Neuronal stem cell (in vitro differentiated cells): Measurements from ENCODE around the gene AOX1.

Experiments
- DNase-seq: peaks from one replicate; pipeline ENCODE4 v3.0.0-alpha.2; 2013; ENCODE audit warnings: low spot score
- H2AFZ ChIP-seq: one replicate; pipeline ENCODE4 v1.6.1; 2013; ENCODE audit warnings: mild to moderate bottlenecking, low read length, inconsistent platforms
- H2AK5ac ChIP-seq: 2 replicates; pipeline ENCODE4 v1.6.1; 2013; ENCODE audit warnings: low read depth, mild to moderate bottlenecking, inconsistent platforms, low read length, moderate library complexity, mixed read lengths
- H2BK120ac ChIP-seq: 2 replicates; pipeline ENCODE4 v1.6.1; 2013; ENCODE audit warnings: low read depth, mild to moderate bottlenecking, inconsistent platforms, low read length, moderate library complexity, mixed read lengths
- H2BK12ac ChIP-seq: one replicate; pipeline ENCODE4 v1.6.1; 2013; ENCODE audit warnings: low read length, inconsistent platforms
- H2BK15ac ChIP-seq: 2 replicates; pipeline ENCODE4 v1.6.1; 2013; ENCODE audit warnings: mild to moderate bottlenecking, low read length, inconsistent platforms, mixed read lengths
- H2BK5ac ChIP-seq: one replicate; pipeline ENCODE4 v1.6.1; 2013; ENCODE audit warnings: inconsistent platforms, mild to moderate bottlenecking, low read length, moderate library complexity
- H3K14ac ChIP-seq: one replicate; pipeline ENCODE4 v1.6.1; 2013; ENCODE audit warnings: low read length, inconsistent platforms
- H3K18ac ChIP-seq: 2 replicates; pipeline ENCODE4 v1.6.1; 2013; ENCODE audit warnings: low read length, inconsistent platforms
- H3K23ac ChIP-seq: 2 replicates; pipeline ENCODE4 v1.6.1; 2013; ENCODE audit warnings: low read depth, mild to moderate bottlenecking, mixed read lengths, low read length, inconsistent platforms; ENCODE audit not compliant: poor library complexity
- H3K27ac ChIP-seq: replicated peaks from 3 replicates; pipeline ENCODE4 v1.5.1; 2013; ENCODE audit warnings: low read length, inconsistent platforms
- H3K27me3 ChIP-seq, 3 experiments: 2 replicates each; pipeline ENCODE4 v1.6.1; 2013; ENCODE audit warnings: low read length in 3 of 3, mild to moderate bottlenecking in 2 of 3, inconsistent platforms in 1 of 3, low read depth in 1 of 3, mixed read lengths in 1 of 3, moderate library complexity in 1 of 3; ENCODE audit not compliant: control insufficient read depth in 3 of 3, insufficient read depth in 3 of 3
- H3K36me3 ChIP-seq, 2 donors: replicated peaks in 1 of 2; 2 replicates each; pipeline ENCODE4 v1.6.1; 2013; ENCODE audit warnings: low read length in 2 of 2; ENCODE audit not compliant: control insufficient read depth in 2 of 2, insufficient read depth in 2 of 2
- H3K4ac ChIP-seq: 2 replicates; pipeline ENCODE4 v1.6.1; 2013; ENCODE audit warnings: inconsistent platforms, mild to moderate bottlenecking, low read length, moderate library complexity
- H3K4me1 ChIP-seq, 2 donors: 1 replicate in 1 of 2; 2 replicates in 1 of 2; pipeline ENCODE4 v1.6.1; 2013; ENCODE audit warnings: low read length in 2 of 2, low read depth in 1 of 2; ENCODE audit not compliant: control insufficient read depth in 2 of 2, insufficient read depth in 1 of 2
- H3K4me2 ChIP-seq: one replicate; pipeline ENCODE4 v1.6.1; 2013; ENCODE audit warnings: mild to moderate bottlenecking, low read length, inconsistent platforms; ENCODE audit not compliant: insufficient read depth, poor library complexity, severe bottlenecking
- H3K4me3 ChIP-seq, 2 donors: 2 replicates each; pipeline ENCODE4 v1.5.1; 2013; ENCODE audit warnings: low read length in 2 of 2, mild to moderate bottlenecking in 2 of 2, inconsistent platforms in 1 of 2, moderate library complexity in 1 of 2
- H3K79me1 ChIP-seq: one replicate; pipeline ENCODE4 v1.6.1; 2013; ENCODE audit warnings: low read depth, mild to moderate bottlenecking, inconsistent platforms, low read length, moderate library complexity
- H3K9ac ChIP-seq: one replicate; pipeline ENCODE4 v1.6.1; 2013; ENCODE audit warnings: mild to moderate bottlenecking, low read depth, low read length, inconsistent platforms; ENCODE audit not compliant: poor library complexity
- H3K9me3 ChIP-seq, 2 donors: replicated peaks in 1 of 2; 2 replicates each; pipeline versions ENCODE3 to v1.6.1; 2013; ENCODE audit warnings: low read length in 2 of 2, mild to moderate bottlenecking in 2 of 2, inconsistent platforms in 1 of 2, low read depth in 1 of 2, mixed read lengths in 1 of 2, moderate library complexity in 1 of 2; ENCODE audit not compliant: control insufficient read depth in 2 of 2, insufficient read depth in 1 of 2
- H4K8ac ChIP-seq: one replicate; pipeline ENCODE4 v1.6.1; 2013; ENCODE audit warnings: low read depth, mild to moderate bottlenecking, inconsistent platforms, low read length, moderate library complexity
- H4K91ac ChIP-seq: one replicate; pipeline ENCODE4 v1.6.1; 2013; ENCODE audit warnings: low read length, low read depth, mild to moderate bottlenecking, inconsistent platforms; ENCODE audit not compliant: poor library complexity
- WGBS, 2 donors: extraction: QIAGEN DNeasy Blood & Tissue Kit; methylation state at CpG; one replicate each; pipeline ENCODE4 v1.1.7; 2013; ENCODE audit warnings: missing lambda C conversion rate in 2 of 2, mixed read lengths in 1 of 2; ENCODE audit not compliant: insufficient read length in 2 of 2, insufficient replicate concordance in 1 of 2; ENCODE audit errors: extremely low coverage in 2 of 2; 5-methylcytosine and 5-hydroxymethylcytosine counted together

Gene AOX1

DNA sequence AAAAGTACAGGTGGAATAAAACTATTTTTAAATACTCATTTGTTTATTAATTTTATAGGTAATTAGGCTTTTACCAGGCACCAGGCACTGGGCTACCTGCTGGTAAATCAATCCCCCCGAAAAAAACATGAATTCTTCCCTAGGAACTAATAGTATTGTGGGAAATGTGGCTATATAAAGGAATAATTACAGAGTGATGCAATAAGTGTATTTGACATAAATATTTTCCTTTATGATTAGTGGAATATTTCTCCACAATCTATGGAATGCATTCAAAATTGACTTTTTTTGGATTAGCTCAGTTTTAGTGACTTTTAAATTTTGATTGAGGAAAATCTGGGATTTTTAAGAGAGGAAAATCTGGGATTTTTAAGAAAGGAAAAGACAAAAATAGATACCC lies 116.2 kb downstream of the AOX1 start:
- Histone ChIP-seq H2BK120ac (no peak overlapping the region), H3K23ac (no peak overlapping the region), H2BK12ac (no peak overlapping the region), H3K4me2 (no peak overlapping the region), H3K14ac (no peak overlapping the region), H2BK15ac (no peak overlapping the region), H4K91ac (no peak overlapping the region), H2BK5ac (no peak overlapping the region), H3K79me1 (no peaks in the 10 kb centered on the region), H2AFZ (no peak overlapping the region), H3K9me3 (no peaks in the 10 kb centered on the region), H3K36me3 (no peaks in the 10 kb centered on the region), H2AK5ac (no peak overlapping the region), H3K27me3 (peaks cover 0 to 25% (median 0%) of the 10 kb centered on the region in 3 experiments), H3K4me3 (no peak overlapping the region), H3K9ac (no peak overlapping the region), H3K27ac (no peak overlapping the region), H4K8ac (no peak overlapping the region), H3K4ac (no peak overlapping the region), H3K18ac (no peak overlapping the region), H3K4me1 (peaks cover 0 to 2% of the 10 kb centered on the region in 2 donors)
- WGBS, 2 donors: no CpG with 5 or more reads among the region's 1 CpG
- DNase-seq: no peak

DNA sequence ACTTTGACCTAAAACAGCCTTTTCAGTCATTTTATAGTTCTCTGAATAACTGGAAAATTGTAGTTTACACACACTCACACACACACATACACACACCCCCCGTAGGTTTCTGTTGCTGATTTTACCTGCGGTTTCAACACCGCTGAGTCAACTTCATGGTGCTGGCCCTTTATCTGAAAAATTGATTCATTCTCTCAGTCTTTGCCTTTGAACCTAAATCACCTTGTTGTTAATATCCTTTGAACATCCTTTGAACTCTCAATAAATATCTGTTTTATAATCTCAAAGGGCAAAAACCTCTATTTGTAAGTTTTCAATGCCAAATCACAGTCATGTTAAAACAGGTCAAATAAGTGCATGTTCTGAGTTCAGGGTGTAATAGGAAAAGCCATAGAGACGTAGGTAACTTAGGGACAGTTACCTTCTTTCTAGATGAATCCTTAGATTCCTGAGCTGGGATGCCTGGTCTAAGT lies 116.9 kb downstream of the AOX1 start:
- no peak overlapping the region for H3K23ac ChIP-seq
- no peak overlapping the region for H3K9ac ChIP-seq
- H3K27me3 ChIP-seq: peaks cover 0 to 25% (median 0%) of the 10 kb centered on the region in 3 experiments
- no peak overlapping the region for H2AK5ac ChIP-seq
- H3K36me3 ChIP-seq: no peaks in the 10 kb centered on the region
- no peak overlapping the region for H3K4me2 ChIP-seq
- H2AFZ ChIP-seq: no peak overlapping the region
- H3K18ac ChIP-seq: no peak overlapping the region
- peaks cover 0 to 3% of the 10 kb centered on the region in 2 donors for H3K4me1 ChIP-seq
- no peak overlapping the region for H3K14ac ChIP-seq
- no peak overlapping the region for H2BK5ac ChIP-seq
- H2BK15ac ChIP-seq: no peak overlapping the region
- H3K27ac ChIP-seq: no peak overlapping the region
- H2BK12ac ChIP-seq: no peak overlapping the region
- H3K4me3 ChIP-seq: no peak overlapping the region
- H2BK120ac ChIP-seq: no peak overlapping the region
- no peak for DNase-seq
- H3K79me1 ChIP-seq: no peaks in the 10 kb centered on the region
- no CpG with 5 or more reads among the region's 4 CpGs for WGBS, 2 donors
- H4K8ac ChIP-seq: no peak overlapping the region
- no peaks in the 10 kb centered on the region for H3K9me3 ChIP-seq
- H4K91ac ChIP-seq: no peak overlapping the region
- no peak overlapping the region for H3K4ac ChIP-seq

DNA sequence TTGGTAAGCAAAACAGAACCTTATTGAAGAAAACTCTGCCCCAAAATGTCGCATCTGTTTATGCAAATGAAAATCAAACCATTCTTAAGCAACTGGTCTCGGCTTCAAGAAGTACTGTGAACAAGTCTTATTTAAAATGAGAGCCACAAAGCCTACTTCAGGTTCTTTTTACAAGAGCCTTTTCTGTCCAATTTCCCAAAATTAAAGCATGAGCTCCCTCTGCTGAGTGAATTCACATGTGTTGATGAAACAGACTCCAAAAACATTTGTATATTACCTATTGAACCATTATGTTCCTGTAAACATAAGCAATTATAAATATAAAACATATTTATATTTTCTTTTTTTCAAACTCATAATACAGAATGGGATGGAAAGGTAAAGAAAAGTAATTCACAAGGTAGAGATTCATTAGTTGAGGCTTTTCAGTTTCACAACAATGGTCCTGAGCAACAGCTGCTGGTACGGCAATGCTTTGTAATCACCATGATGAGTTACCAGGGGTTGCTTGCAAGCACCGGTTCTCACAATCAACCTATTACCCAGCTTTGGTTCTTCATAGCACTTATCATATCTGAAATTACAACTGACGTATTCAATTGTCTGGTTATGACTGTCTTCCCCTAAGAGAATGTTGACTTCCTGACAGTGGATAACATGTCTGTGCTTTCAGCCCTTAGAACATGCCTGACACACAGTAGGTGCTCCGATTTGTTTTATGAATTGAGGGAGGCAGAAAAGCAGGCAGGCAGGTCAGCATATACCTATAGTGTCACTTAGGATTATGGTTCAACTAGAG lies 117.5 kb downstream of the AOX1 start:
- Histone ChIP-seq H3K27ac (no peak overlapping the region), H3K4me1 (peaks cover 0 to 3% of the 10 kb centered on the region in 2 donors), H2BK15ac (no peak overlapping the region), H2AFZ (no peak overlapping the region), H2AK5ac (no peak overlapping the region), H3K4me2 (no peak overlapping the region), H3K27me3 (peaks cover 0 to 31% (median 0%) of the 10 kb centered on the region in 3 experiments), H3K4ac (no peak overlapping the region), H3K9ac (no peak overlapping the region), H3K18ac (no peak overlapping the region), H4K91ac (no peak overlapping the region), H3K4me3 (no peak overlapping the region), H4K8ac (no peak overlapping the region), H2BK5ac (no peak overlapping the region), H3K9me3 (no peaks in the 10 kb centered on the region), H2BK12ac (no peak overlapping the region), H3K14ac (no peak overlapping the region), H2BK120ac (no peak overlapping the region), H3K79me1 (no peaks in the 10 kb centered on the region), H3K36me3 (no peaks in the 10 kb centered on the region), H3K23ac (no peak overlapping the region)
- DNase-seq: peak; percentile 42
- WGBS, 2 donors: no CpG with 5 or more reads among the region's 6 CpGs

DNA sequence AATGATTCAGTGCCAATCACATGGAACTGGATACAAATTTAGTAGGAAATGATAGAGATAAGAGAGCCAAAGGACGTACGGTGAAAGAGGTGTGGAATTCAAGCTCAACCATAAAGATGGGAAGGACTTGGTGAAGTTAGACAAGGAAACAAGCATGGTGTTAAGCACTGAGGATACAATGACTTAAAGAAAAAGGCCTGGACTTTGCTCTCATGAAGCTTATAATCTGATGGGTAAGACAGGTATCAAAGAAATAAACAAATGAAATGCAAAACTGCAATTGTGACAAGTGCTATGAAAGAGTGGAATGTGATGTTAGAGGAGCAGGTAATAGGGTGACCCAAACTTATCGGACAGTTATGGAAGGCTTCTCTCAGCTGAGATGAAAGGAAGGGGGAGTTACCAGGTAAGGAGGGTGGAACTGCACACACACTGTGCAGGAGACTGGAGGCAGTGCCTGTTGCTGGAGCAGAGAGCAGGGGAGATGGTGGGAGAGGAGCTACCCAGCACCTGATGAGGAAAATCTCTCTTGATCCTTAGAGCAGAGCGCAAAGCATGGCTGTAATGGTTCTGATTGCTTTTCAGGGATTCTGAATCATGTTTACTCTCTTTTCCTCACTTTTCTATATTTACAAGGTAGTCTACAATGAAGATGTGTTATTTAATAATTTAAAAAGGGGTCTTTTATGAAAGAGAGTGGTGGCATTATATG lies 118.3 kb downstream of the AOX1 start:
- Histone ChIP-seq H3K4me2 (no peak overlapping the region), H3K36me3 (no peaks in the 10 kb centered on the region), H4K8ac (no peak overlapping the region), H3K4me1 (peaks cover 0 to 3% of the 10 kb centered on the region in 2 donors), H2BK5ac (no peak overlapping the region), H2BK12ac (no peak overlapping the region), H3K18ac (no peak overlapping the region), H3K23ac (no peak overlapping the region), H3K14ac (no peak overlapping the region), H3K4ac (no peak overlapping the region), H2AK5ac (no peak overlapping the region), H3K9ac (no peak overlapping the region), H3K4me3 (no peak overlapping the region), H2AFZ (no peak overlapping the region), H3K27ac (no peak overlapping the region), H2BK120ac (no peak overlapping the region), H3K9me3 (no peaks in the 10 kb centered on the region), H4K91ac (no peak overlapping the region), H2BK15ac (no peak overlapping the region), H3K27me3 (peaks cover 0 to 32% (median 0%) of the 10 kb centered on the region in 3 experiments), H3K79me1 (no peaks in the 10 kb centered on the region)
- WGBS, 2 donors: no CpG with 5 or more reads among the region's 4 CpGs
- no peak for DNase-seq
